NCI-H446 (cell line): ENCODE data around the gene IGF1.

Experiments used
- DNase-seq, 2 experiments: peaks; one replicate each; lab custom pipeline; 2025; lab: John Stamatoyannopoulos, UW

The IGF1 gene

GRCh38 chr12:102427543-102427941 is 52.8 kb downstream of the IGF1 start:
- peak; percentile 4 to 29 for DNase-seq

GRCh38 chr12:102426599-102427542 is 53.5 kb downstream of the IGF1 start:
- peak in 1 of 2 experiments; percentile 18 for DNase-seq

GRCh38 chr12:102425109-102426039 is 55.0 kb downstream of the IGF1 start:
- no peak for DNase-seq

- DNase-seq = no peak
Measured at GRCh38 chr12:102423462-102423861, 56.9 kb downstream of the IGF1 start.

GRCh38 chr12:102421802-102422583 is 58.4 kb downstream of the IGF1 start:
- no peak for DNase-seq

- no peak for DNase-seq
Measured at GRCh38 chr12:102419094-102419764, 61.1 kb downstream of the IGF1 start.

- DNase-seq = no peak
Measured at GRCh38 chr12:102417055-102417454, 63.3 kb downstream of the IGF1 start.

GRCh38 chr12:102415515-102415914 is 64.8 kb downstream of the IGF1 start:
- no peak for DNase-seq

GRCh38 chr12:102413396-102413795 is 67.0 kb downstream of the IGF1 start:
- no peak for DNase-seq

- DNase-seq = no peak
Measured at GRCh38 chr12:102410511-102410910, 69.9 kb downstream of the IGF1 start.

- no peak for DNase-seq
Measured at GRCh38 chr12:102408487-102409297, 71.7 kb downstream of the IGF1 start.

GRCh38 chr12:102407776-102408486 is 72.4 kb downstream of the IGF1 start:
- no peak for DNase-seq

- DNase-seq = peak in 1 of 2 experiments; percentile 35
Measured at GRCh38 chr12:102406033-102406584, 74.3 kb downstream of the IGF1 start.

GRCh38 chr12:102401087-102401486 is 79.3 kb downstream of the IGF1 start:
- no peak for DNase-seq

- no peak for DNase-seq
Measured at GRCh38 chr12:102399653-102400052, 80.7 kb downstream of the IGF1 start.

GRCh38 chr12:102396276-102396675 is 84.1 kb downstream of the IGF1 start:
- DNase-seq = no peak

GRCh38 chr12:102394200-102394599 is 86.2 kb downstream of the IGF1 start:
- no peak for DNase-seq

GRCh38 chr12:102390068-102390467 is 90.3 kb downstream of the IGF1 start:
- no peak for DNase-seq

GRCh38 chr12:102388469-102388868 is 91.9 kb downstream of the IGF1 start:
- DNase-seq = no peak
